Mucosa of descending colon (tissue), 3 donors: ENCODE data around the gene NR2F1. TPM values are rescaled to one million over a fixed set of nuclear protein-coding genes. Genes with fewer than 3 reads are reported as not detected.

ENCODE experiments used
- ATAC-seq: fragments of 200-7000 bp; cut with Tn5 transposase; one replicate; pipeline ENCODE4 v1.9.1; 2020; ENCODE audit warnings: mild to moderate bottlenecking, moderate library complexity
- DNase-seq, 3 donors: peaks; one replicate each; pipeline ENCODE4 v3.0.0-alpha.2; 2020
- H3K36me3 ChIP-seq: fragments of 200-600 bp; one replicate; pipeline ENCODE4 v1.8.0; 2021; ENCODE audit warnings: low read depth, mild to moderate bottlenecking
- H3K4me1 ChIP-seq: fragments of 200-600 bp; one replicate; pipeline ENCODE4 v1.8.0; 2021; ENCODE audit warnings: low read depth, mild to moderate bottlenecking
- H3K4me3 ChIP-seq: fragments of 200-600 bp; one replicate; pipeline ENCODE4 v1.8.0; 2021; ENCODE audit warnings: mild to moderate bottlenecking
- H3K9me3 ChIP-seq: fragments of 200-600 bp; one replicate; pipeline ENCODE4 v1.8.0; 2021; ENCODE audit warnings: mild to moderate bottlenecking
- intact Hi-C, 2 donors: fragments of 100-400 bp; cut with DNase I in 1 of 2; cut with micrococcal nuclease in 1 of 2; formaldehyde crosslinking; loops; one replicate each; pipeline versions ENCODE4 v1.11.0 to v1.11.1; 2022; cut with DNase I, micrococcal nuclease
- total RNA-seq, 3 donors: library from RNA; stranded (reverse); fragmentation: NEBNext Ultra II Directional in 2 of 3; extraction: Animal tissue kit (Norgen Biotek cat#: 25700) in 2 of 3; gene quantifications; one replicate each; pipeline versions ENCODE4 v1.2.1 to v1.2.4, GENCODE V29; 2021 to 2023
- TF ChIP-seq, protein P1 (sequence below): fragments of 200-600 bp; IDR thresholded peaks from one replicate; pipeline ENCODE4 v1.8.0; 2022; ENCODE audit warnings: antibody characterized with exemption, mild to moderate bottlenecking
- donor health status: DM: no; HTN: no; CAD: no; lungs with moderate emphysema.
- donor health status: DM: no; HTN: no; CAD: no.
- donor health status: DM: no; HTN: yes; CAD: no.

The NR2F1 gene
- total RNA-seq, 3 donors from 2014 or later = 2.3 to 9.1 (median 6.2) TPM

DNA sequence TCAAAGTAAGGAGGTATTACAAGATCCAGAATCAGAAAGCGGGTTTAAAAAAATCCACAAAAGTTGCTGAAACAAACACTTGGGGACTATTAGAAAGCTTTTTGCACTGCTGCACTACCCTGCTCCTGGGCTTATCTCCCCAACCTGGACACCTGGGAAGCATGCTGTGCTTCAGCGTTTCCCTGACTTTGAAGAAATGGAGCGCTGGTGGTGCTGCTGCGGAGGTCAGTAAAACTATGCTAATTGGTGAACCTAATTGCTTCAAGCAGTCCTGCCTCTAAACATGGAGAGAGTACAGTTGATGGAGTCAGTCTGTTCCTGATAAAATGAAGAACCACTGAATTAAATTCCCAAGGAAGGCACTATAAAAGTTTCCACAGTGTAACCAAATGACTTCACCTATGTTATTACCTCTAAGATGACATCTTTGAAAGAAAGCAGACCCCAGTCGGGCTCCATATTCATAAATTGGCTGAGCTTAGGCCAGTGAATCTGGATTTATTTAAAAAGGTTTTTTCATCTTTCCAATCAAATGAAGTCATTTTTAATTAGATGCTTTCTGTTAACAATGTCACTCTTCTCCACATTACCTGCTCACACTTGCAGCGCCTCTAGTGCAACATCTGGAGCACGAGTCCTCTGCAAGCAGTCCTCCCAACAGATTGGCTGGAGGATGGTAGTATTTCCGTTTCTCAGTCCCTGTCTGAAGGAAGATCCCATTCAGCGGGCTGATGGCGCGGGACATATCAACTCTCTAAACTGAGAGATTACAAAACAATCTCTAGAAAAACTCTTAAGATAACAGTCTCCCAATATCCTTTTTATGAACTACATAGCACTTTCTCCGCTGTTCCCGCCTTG is 13.5 kb upstream of the NR2F1 start:
- H3K9me3 ChIP-seq = no peaks in the 10 kb centered on the region
- DNase-seq (no peak), ATAC-seq (no peak)
- no peak overlapping the region for H3K4me3 ChIP-seq
- TF ChIP-seq, protein P1, sequence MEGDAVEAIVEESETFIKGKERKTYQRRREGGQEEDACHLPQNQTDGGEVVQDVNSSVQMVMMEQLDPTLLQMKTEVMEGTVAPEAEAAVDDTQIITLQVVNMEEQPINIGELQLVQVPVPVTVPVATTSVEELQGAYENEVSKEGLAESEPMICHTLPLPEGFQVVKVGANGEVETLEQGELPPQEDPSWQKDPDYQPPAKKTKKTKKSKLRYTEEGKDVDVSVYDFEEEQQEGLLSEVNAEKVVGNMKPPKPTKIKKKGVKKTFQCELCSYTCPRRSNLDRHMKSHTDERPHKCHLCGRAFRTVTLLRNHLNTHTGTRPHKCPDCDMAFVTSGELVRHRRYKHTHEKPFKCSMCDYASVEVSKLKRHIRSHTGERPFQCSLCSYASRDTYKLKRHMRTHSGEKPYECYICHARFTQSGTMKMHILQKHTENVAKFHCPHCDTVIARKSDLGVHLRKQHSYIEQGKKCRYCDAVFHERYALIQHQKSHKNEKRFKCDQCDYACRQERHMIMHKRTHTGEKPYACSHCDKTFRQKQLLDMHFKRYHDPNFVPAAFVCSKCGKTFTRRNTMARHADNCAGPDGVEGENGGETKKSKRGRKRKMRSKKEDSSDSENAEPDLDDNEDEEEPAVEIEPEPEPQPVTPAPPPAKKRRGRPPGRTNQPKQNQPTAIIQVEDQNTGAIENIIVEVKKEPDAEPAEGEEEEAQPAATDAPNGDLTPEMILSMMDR = no peak
- peaks cover 4% of the 10 kb centered on the region for H3K4me1 ChIP-seq
- H3K36me3 ChIP-seq = no peaks in the 10 kb centered on the region
- intact Hi-C loops = no loop called here

DNA sequence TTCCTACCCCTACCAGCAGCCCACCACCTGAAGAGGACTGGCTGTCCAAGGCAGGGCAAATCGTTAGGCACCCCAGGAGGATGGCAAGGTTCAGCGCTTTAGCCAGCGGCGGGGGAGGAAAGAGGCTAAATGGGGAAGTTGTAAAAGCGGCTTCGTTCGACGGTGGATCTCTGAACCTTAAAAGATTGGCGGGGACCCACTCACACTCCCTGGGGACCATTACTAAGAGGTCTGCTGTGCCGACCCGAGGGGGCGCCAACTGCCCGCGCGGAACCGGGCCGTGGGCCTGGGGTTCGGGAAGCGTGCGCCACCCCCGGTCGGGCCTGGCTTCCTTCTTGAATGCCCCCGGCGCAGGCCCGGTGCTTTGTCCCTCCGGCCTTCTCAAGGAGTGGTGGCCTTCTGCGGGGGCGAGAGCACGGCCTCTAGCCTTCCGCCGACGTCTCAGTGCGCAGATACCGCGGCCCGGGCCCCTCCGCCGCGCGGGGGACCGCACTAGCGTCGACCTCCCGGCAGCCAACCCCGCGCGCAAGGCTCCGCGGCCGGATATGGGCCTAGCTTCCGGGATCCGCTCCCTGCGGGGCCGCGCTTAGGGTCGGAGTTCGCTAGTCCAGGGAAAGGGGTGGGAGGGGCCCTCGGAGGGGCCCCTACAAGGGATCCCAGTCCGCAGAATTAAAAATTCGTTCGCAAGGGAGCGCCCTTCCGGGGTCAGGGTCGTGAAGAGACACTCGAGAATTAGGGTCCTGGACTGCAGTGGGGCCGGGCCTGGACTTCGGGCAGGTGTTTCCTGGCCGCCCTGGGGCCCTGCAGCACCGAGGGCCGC is 12.5 kb upstream of the NR2F1 start:
- H3K9me3 ChIP-seq = no peaks in the 10 kb centered on the region
- no peaks in the 10 kb centered on the region for H3K36me3 ChIP-seq
- no peak for DNase-seq
- H3K4me3 ChIP-seq = no peak overlapping the region
- intact Hi-C loops = no loop called here
- ATAC-seq = no peak
- peaks cover 4% of the 10 kb centered on the region for H3K4me1 ChIP-seq
- TF ChIP-seq, protein P1 = no peak

DNA sequence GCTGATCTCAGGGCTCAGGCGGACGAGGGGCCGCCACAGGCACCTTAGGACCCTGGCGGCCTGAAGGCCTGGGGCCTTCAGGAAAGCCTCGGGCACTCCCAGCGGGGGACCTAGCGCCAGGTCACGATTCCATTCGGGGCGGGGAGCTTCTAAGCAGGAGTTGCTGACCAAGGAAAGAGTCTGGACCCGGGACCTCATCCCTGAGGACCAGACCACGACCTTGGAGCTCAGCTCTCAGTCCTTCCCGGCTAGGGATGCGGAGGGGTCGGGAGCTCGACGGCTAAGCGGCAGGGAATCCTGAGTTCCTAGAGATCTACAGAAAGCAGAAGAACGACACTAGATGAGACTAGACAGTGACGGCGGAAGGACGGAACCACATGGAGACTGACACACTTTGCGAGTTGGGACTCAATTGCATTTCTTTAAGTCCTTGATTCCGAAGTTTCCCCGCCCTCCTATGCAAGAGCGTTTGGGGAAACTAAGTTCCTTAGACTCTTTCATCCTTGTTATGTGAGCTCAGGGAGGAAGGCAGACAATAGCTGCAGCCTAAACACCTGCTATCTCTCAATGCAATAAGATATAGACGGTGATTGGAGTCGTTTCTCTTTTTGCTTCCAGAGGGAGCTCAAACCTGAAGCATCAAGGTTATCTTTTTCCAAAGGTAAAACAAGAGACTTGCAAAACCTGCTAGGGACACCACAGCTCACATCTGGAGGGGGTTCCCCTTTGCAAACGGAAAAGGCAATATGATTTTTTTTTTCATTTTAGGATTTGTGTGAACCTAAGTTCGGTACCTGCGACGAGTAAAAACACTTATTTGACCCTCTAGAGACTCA is 11.7 kb upstream of the NR2F1 start:
- Histone ChIP-seq H3K36me3 (no peaks in the 10 kb centered on the region), H3K9me3 (no peaks in the 10 kb centered on the region), H3K4me3 (no peak overlapping the region), H3K4me1 (peaks cover 4% of the 10 kb centered on the region)
- ATAC-seq (no peak), DNase-seq (no peak)
- intact Hi-C loops = no loop called here
- TF ChIP-seq, protein P1 = no peak

DNA sequence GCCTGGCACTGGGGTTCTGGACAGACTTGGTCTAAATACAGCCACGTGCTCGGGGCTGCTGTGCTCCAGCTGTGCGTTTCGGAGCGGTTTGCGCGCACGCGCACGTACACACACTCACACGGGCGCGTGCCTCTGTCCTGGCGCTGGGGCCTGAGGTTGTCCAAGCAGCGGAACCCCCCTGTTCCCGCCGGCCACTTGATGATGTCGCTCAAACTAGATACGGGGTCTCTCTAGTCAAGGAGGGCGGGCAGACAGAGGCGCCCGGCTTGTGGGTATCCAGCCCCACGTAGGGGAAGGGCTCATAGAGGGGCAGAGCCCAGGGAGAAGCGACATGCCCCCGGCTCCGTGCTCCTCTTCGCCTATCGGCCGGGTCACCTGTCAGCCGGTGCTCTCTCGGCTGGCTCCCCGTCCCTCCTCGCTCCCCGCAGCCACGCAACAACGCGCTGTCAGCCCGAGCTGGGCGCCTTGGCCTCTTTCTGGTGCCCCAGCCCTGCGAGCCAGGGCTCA is 10.9 kb upstream of the NR2F1 start:
- TF ChIP-seq, protein P1 = no peak
- intact Hi-C loops = no loop called here
- DNase-seq (no peak), ATAC-seq (no peak)
- H3K9me3 ChIP-seq = no peaks in the 10 kb centered on the region
- H3K36me3 ChIP-seq = no peaks in the 10 kb centered on the region
- peaks cover 4% of the 10 kb centered on the region for H3K4me1 ChIP-seq
- no peak overlapping the region for H3K4me3 ChIP-seq
